Activated CD4-positive, alpha-beta T cell treated with anti-CD3 and anti-CD28 coated beads, Interleukin-2, amount 50 U/mL, for 24 hours (primary cell): ENCODE results near the gene RAB5B.
"Not testable (repeated sequence)": the region's sequence is repeated elsewhere in the genome, so short reads cannot be mapped to it uniquely, and the experiment has no call there.

Experiments
- DNase-seq, 2 donors: peaks; one replicate each; pipeline ENCODE4 v3.0.0-alpha.2; 2020; ENCODE audit warnings: low read depth in 1 of 2, low spot score in 1 of 2

Gene RAB5B

DNA sequence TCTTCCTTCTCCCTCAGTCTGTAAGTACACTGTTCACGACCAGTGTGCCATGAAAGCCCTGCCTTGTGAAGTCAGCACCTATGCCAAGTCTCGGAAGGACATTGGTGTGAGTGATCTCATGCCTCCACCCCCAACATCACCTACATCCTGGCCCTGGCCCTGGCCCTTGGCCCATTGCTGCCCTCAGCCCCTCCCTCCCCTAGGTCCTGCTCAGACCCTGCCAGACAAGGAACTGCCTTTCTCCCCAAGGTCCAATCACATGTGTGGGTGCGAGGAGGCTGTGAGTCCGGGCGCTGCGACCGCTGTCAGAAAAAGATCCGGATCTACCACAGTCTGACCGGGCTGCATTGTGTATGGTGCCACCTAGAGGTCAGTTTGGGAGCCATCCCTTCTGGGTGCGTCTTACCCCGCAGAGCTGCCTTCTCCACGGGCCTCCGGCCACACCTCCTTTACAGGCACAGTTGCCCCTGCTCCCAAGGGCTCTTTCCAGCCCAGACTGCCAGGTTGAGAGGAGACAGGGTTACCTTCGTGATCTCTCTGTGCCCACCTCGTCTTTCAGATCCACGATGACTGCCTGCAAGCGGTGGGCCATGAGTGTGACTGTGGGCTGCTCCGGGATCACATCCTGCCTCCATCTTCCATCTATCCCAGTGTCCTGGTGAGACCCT is 33.7 kb upstream of the RAB5B start:
- peak; percentile 59 to 84 for DNase-seq

DNA sequence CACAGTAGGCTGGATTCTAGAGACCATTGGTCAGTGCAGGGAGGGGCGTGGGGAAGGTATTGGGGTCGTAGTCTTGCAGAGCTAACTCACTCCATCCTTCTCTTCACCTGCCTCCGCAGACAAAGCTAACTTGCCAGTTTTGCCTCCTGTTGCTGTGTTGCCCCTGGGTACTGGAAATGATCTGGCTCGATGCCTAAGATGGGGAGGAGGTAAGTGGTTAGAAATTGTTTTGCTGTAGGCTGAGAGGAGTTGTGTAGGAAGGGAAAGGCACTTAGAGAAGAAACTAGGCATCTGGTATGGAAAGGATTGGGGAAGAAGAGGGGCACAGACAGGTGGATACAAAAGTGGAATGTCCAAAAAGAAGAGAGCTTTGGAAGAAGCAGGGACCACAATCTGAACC is 31.8 kb upstream of the RAB5B start:
- DNase-seq: no peak

DNA sequence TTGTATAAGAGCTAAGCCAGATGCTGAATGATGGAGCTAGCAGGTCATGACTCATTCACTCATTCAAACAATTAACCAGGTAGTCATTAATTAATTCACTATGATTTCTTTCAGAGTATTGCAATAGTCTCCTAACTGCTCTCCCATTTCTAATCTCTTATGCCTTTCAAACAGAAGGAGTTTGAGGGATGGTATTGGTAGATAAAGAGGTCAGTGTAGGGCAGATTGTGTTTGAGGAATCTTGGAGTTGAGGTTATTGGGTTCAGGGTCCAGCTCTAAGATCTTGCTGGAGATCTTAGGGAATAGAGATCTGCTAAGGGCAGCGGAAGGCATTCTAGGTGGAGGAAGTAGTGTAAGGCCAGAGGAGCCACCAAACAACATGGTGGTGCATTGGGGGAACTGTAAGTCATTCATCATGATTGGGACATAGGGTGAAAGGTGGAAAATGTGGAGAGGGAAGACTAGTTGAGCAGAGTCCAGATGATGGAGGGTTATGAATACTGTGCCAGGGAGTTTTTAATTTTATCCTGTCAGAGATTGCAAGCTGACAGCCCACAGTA is 31.2 kb upstream of the RAB5B start:
- DNase-seq: no peak

DNA sequence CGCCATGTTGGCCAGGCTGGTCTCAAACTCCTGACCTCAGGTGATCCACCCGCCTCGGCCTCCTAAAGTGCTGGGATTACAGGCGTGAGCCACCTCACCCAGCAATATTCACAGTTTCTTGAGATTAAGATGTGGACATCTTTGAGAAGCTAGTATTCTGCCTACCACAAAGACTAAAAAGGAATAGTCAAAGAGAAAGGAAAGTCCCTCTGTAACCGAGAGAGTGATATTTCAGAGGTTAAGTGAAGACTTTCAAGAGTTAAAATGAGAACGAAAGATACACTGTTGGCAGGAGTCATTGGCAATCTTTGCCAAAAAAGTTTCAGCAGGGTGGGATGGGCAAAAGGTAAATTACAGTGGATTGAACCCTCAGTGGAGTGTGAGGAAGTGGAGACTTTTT is 27.3 kb upstream of the RAB5B start:
- no peak for DNase-seq

DNA sequence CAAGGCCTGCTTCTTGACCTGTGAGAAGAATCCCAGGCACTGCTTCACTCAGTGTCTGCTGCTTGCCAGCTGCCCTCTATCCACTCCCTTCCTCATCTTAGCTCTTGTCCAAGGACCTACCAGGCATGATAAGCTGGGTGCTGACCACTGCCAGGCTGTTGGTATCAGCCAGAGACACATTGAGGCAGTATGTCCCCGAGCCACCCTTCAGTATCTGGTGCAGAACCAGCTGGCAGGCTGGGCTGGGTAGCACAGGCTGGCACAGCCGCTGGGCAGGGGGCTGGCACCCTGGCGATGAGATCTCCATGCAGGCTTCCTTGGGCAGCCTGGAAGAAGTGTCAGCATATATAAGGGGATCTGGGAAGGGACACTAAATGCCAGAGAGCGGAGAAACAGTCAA is 18.5 kb upstream of the RAB5B start:
- DNase-seq: no peak

DNA sequence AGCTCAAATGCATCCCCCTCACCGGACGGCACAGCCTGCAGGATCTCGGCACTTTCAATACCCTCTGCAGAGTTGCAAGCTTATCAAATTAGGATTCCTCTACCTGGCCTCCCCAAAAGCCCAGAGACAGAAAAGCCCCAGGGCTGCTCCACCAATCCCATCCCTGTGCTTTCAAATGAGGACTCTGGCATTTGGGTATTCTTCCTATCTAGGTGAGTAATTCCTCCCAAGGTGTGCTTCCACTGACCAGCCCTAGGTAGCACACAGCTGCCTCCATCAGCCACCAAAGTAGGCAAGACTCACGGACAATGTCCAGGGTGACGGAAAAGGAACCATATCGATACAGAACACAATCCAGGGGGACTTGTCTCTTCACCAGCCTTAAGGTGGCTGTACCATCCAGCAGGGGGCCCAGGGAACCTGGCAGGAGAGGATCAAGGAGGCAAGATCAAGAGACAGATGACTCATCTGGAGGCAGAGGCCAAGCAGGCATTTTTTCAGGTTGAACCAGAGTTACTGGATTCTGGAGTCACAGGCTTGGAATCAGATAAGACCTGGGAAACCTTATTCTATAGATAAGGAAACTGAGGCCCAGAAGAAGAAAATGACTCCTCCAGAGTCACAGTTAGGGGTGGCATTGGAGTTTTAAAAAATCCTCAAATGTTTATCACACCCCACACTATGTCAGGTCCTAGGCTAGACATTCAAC is 17.9 kb upstream of the RAB5B start:
- peak in 1 of 2 donors; percentile 42 for DNase-seq

DNA sequence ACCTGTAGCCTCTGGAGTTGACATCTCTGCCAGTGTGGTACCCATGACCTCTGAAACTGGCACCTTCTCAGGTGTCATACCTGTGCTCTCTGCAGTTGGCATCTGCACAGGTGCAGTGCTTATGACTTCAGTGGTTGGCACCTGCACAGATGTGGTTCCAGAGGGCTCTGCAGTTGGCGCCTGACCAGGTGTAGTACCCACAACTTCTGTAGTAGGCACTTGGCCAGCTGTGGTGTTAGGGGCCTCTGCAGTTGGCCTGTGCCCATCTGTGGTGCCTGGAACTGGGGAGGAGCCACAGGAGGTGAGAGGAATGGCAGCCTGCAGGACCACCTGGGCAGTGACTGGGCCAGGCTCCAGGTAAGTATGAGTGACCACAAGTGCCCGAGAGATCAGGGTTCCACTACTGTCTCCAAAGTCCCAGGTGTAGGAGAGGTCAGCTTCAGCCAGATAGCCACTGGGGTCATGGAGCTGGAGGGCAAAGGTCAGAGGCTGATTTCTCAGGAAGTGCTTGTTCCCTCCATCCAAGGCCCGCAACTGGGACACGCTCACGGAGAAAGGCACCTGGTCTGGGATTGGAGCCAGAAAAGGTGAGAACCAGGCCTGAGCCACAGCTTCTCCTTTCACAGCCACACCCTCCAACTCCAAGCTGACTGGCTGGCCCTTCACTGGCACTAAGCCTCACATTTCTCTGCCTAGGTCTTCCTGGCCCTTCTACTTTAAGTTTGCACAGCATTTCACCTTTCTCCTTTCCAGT is 16.6 kb upstream of the RAB5B start:
- DNase-seq: no peak

DNA sequence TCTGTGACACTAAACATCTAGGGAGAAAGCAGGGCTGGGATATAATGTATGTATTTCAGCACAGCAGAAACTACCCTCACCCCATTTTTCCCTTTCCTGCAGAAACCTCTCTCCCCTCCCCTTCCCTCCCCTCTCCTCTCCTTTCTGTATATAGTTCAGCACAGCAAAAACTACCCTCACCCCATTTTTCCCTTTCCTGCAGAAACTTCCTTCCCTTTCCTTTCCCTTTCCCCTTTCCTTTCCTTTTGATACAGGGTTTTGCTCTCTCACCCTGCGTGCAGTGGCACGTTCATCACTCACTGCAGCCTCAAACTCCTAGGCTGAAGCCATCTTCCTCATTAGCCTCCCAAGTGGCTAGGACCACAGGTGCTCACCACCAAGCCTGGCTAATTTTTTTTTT is 10.1 kb upstream of the RAB5B start:
- DNase-seq: no peak

DNA sequence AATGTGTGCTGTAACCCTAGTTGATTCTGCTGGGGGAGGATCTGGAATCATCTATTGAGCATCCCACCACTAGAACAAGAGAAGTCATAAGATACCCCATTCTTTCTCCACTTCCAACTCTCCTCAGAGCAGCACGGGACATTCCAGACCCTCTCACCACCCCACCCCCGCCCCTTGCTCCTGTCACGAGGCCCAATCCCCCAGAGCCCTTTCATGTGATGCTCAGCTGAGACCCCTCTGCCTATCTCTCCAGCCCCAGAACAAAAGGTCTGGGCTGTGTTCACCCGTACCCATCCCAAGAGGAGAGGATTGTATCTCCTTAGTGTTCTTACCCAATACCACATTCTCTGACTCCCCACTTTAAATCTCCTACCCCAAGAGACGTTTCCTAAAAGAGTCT is 8.6 kb upstream of the RAB5B start:
- DNase-seq: no peak

DNA sequence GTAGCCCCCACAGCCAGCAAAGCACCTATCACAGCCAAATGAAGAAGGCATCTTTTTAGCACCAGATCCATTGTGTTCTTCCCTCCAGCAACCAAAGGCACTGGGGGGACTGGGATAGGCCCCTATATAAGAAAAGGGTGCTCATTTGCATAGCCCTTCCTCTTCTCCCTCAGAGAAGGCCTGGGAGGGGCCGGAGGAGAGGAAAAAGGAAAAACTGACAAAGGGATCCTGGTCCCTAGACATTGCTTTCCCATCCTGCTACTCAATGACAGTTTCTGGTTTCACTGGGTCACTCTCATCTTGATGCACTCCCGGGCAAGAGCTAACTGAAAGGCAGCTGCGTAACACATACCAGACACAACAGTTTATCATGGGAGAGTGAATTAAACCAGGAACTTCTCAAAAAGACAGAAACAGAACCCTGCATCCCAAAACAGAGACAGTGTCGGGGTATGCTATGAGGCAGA is 7.9 kb upstream of the RAB5B start, which contains the start of gene PMEL:
Gene PMEL, minus strand, starts transcription at position 102 of the 467 bp plus-strand sequence. Its CDS starts 31 bp downstream, at position 71.
- DNase-seq: no peak

DNA sequence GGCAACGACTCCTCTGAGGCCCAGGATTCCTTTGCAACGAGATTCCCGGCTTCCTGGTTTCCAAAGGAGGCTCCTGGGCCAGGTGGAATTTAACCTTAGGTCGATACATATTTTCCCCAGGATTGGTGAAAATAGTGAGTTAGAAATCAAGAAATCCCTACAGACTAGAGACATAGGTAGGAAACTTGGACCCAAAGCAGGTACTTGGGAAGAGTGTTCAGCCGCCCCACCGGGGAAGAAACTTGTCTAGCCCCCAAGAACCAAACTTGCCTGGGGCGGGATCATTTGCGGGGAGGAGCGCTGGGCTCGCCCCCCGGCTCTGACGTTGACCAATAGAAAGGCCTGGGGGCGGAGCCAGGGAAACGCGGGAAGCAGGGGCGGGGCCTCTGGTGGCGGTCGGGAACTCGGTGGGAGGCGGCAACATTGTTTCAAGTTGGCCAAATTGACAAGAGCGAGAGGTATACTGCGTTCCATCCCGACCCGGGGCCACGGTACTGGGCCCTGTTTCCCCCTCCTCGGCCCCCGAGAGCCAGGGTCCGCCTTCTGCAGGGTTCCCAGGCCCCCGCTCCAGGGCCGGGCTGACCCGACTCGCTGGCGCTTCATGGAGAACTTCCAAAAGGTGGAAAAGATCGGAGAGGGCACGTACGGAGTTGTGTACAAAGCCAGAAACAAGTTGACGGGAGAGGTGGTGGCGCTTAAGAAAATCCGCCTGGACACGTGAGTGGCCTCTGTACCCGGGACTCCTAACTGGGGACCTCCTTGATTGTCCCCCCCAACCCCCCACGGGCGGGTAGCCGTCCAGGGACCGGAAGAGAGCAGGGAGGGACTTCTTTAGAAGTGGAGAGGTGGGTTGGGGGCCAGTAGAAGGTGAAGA is 7.2 kb upstream of the RAB5B start, which contains the start of gene CDK2:
Gene CDK2, plus strand, starts transcription at position 423 of the 874 bp plus-strand sequence. Its CDS starts 179 bp downstream, at position 602.
- peak; percentile 78 to 87 for DNase-seq

DNA sequence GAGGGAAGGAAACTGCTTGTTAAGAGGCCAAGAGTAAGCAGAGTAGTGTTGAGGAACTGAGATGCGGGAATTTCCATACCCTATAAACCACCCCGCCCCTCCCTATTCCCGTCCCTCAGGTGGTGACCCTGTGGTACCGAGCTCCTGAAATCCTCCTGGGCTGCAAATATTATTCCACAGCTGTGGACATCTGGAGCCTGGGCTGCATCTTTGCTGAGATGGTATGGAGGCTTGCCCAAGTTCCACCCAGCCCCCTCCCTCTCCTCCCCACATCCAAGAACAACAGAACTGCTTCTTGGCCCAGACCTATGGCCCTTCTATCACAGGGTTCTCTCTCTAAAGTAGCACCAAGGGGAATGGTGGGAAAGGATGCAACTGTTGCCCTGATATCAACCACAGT is 4.5 kb upstream of the RAB5B start:
- no peak for DNase-seq

DNA sequence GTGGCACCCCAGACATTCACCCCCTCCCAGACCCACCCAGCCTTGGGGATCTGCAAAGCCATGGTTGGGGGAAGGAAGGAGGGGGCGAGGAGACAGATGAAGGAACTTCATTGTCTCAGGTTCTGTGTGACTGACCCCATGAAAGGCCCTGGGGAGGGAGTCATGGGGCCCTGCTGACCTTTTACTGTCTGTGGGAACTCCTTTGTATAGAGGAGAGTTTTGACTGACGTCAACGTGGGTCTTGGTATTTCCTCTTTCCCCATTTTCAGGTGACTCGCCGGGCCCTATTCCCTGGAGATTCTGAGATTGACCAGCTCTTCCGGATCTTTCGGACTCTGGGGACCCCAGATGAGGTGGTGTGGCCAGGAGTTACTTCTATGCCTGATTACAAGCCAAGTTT is 3.1 kb upstream of the RAB5B start:
- no peak for DNase-seq

DNA sequence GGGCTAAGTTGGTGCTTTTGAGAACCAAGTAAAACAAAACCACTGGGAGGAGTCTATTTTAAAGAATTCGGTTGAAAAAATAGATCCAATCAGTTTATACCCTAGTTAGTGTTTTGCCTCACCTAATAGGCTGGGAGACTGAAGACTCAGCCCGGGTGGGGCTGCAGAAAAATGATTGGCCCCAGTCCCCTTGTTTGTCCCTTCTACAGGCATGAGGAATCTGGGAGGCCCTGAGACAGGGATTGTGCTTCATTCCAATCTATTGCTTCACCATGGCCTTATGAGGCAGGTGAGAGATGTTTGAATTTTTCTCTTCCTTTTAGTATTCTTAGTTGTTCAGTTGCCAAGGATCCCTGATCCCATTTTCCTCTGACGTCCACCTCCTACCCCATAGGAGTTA is 1.8 kb upstream of the RAB5B start:
- no peak for DNase-seq

DNA sequence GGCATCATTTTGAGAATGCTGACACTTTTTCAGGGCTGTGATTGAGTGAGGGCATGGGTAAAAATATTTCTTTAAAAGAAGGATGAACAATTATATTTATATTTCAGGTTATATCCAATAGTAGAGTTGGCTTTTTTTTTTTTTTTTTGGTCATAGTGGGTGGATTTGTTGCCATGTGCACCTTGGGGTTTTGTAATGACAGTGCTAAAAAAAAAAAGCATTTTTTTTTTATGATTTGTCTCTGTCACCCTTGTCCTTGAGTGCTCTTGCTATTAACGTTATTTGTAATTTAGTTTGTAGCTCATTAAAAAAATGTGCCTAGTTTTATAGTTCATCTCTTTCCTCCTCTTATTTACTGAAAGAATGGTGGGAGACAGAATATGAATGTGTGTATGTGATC is 1.4 kb upstream of the RAB5B start:
- no peak for DNase-seq

DNA sequence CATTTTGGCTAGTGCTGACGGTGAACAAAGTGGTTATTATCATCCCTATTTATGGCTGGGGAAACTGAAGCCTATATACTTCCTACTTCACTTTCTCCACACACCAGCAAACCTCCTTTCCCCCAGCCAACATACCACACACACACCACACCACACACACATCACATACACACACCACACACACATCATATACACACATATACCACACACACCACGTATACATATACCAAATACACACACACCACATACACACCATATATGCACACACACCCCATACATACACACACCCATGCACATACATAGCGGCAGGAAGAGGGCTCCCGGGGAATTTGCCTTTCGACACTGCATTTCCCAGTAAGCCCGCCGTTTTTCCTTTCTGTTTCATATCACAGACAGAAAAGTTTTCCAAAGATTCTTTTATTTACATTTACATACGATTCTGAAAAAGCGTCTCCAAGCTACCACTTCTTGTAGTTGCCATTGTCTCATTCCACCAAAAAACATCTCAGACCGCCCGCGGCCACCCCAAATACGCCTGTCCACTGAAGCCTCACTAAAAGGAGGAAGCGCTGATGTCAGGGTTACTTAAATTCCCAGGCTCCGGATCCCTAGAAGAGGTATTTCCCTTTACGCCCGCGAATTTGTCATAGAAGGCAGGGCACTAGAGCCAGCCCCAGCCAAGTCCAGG is 823 bp upstream of the RAB5B start:
- DNase-seq: no peak

DNA sequence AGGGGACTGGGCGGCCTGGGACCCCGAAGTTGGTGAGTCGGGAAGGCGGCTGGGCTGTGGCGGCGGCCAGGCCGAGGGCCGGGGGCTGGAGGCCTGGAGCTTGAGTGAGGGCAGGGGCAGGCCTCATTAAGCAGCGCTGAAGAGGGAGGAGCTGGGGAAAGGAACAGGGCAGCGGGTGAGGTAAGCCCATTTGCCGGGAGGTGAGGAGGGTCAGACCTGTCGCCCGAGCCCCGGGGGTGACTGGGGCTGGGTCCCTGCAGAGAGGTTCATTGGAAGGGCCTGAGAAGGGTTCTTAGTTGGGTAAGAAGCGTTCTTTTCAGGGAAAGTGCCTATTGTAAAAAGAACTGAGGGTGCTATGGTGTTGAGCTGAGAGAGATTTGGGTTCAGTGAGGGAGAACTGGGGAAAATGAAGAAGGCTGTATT is 441 bp downstream of the RAB5B start:
- peak in 1 of 2 donors; percentile 26 for DNase-seq

DNA sequence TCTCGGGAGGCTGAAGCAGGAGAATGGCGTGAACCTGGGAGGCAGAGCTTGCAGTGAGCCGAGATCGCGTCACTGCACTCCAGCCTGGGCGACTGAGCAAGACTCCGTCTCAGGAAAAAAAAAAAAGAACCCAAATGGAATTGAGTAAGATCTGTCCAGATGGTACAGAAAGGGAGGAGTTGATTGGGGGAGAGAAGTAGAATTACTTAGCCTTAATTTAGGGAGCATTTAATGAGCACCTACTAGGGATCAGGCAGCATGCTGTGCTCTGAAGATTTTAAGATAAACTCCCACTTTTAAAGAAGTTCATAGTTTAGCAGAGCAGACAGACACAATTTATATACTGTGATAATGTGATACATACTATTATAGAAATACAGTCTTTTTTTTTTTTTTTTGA is 4.5 kb downstream of the RAB5B start:
- no peak for DNase-seq

DNA sequence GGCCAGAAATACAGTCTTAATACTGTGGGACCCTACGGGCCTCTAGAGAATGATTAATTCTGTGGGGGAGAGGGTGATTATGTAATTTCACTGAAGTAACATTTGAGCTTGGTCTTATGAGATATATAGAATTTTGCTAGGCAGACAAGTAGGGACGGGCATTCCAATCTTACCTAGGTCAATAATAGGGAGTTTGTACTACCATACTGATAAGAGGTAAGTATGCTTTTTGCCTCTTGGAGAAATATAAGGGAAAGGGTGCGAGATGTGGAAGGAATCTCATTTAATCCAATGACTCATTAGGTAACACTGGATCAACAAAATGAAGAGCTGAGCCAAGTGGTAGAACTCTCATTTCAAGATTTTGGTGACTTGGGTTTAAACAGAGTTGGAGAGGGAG is 5.2 kb downstream of the RAB5B start:
- DNase-seq: no peak

DNA sequence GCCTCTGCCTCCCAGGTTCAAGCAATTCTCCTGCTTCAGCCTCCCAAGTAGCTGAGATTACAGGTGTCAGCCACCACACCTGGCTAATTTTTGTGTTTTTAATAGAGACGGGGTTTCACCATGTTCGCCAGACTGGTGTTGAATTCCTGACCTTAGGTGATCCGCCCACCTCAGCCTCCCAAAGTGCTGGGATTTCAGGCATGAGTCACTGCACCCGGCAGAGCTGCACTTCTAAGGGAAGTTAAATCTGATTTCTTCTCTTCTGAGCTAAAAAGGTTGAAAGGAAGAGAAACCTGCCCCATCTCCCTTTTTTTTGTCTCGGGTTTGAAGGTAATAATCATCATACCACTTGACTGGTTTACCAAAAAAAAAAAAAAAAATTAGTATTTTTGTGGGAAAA is 8.0 kb downstream of the RAB5B start:
- not testable (repeated sequence) for DNase-seq
